SK-N-SH (cell line): ENCODE data around the gene LCN2.

Experiments
- YY1 ChIP-seq: IDR thresholded peaks from 2 replicates; pipeline ENCODE4 v1.4.0; 2012; ENCODE audit warnings: low read depth, mild to moderate bottlenecking
- TF ChIP-seq, protein P1 (sequence below): IDR thresholded peaks from 2 replicates; pipeline ENCODE4 v1.4.0; 2012; ENCODE audit warnings: low read depth
- TF ChIP-seq, protein P2 (sequence below): IDR thresholded peaks from 2 replicates; pipeline ENCODE4 v1.6.1; 2012; ENCODE audit warnings: mild to moderate bottlenecking, low read depth, low read length, moderate library complexity
- TF ChIP-seq, protein P3 (sequence below): fragments of 200-600 bp; sonication (generic); IDR thresholded peaks from 2 replicates; pipeline ENCODE4 v1.6.1; 2017; ENCODE audit warnings: antibody characterized with exemption, mild to moderate bottlenecking, moderate library complexity
- TF ChIP-seq, protein P4 (sequence below): IDR thresholded peaks from 2 replicates; pipeline ENCODE4 v1.4.0; 2012; ENCODE audit warnings: low read depth, borderline replicate concordance

DNA sequence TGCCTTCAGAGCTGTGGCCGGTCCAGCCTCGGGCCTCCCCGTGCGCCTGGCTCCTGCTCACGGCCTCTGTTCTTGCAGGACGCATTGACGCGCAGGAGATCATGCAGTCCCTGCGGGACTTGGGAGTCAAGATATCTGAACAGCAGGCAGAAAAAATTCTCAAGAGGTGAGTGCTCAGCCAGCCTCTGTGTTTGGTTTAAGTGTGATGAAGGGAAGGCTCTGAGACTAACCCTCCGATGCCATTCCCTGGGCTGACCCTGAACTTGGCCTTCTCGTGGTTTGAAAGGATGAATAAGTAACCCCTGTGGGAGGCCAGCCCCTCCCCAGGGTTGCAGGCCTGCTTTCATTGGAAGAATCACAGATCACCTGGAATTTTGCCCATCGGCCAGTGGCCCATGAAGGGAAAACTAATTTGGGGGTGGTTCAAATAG, 48.0 kb upstream of the LCN2 start:
- TF ChIP-seq, protein P1, sequence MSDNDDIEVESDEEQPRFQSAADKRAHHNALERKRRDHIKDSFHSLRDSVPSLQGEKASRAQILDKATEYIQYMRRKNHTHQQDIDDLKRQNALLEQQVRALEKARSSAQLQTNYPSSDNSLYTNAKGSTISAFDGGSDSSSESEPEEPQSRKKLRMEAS = no peak
- TF ChIP-seq, protein P2, sequence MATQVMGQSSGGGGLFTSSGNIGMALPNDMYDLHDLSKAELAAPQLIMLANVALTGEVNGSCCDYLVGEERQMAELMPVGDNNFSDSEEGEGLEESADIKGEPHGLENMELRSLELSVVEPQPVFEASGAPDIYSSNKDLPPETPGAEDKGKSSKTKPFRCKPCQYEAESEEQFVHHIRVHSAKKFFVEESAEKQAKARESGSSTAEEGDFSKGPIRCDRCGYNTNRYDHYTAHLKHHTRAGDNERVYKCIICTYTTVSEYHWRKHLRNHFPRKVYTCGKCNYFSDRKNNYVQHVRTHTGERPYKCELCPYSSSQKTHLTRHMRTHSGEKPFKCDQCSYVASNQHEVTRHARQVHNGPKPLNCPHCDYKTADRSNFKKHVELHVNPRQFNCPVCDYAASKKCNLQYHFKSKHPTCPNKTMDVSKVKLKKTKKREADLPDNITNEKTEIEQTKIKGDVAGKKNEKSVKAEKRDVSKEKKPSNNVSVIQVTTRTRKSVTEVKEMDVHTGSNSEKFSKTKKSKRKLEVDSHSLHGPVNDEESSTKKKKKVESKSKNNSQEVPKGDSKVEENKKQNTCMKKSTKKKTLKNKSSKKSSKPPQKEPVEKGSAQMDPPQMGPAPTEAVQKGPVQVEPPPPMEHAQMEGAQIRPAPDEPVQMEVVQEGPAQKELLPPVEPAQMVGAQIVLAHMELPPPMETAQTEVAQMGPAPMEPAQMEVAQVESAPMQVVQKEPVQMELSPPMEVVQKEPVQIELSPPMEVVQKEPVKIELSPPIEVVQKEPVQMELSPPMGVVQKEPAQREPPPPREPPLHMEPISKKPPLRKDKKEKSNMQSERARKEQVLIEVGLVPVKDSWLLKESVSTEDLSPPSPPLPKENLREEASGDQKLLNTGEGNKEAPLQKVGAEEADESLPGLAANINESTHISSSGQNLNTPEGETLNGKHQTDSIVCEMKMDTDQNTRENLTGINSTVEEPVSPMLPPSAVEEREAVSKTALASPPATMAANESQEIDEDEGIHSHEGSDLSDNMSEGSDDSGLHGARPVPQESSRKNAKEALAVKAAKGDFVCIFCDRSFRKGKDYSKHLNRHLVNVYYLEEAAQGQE = no peak
- no peak for TF ChIP-seq YY1
- TF ChIP-seq, protein P3, sequence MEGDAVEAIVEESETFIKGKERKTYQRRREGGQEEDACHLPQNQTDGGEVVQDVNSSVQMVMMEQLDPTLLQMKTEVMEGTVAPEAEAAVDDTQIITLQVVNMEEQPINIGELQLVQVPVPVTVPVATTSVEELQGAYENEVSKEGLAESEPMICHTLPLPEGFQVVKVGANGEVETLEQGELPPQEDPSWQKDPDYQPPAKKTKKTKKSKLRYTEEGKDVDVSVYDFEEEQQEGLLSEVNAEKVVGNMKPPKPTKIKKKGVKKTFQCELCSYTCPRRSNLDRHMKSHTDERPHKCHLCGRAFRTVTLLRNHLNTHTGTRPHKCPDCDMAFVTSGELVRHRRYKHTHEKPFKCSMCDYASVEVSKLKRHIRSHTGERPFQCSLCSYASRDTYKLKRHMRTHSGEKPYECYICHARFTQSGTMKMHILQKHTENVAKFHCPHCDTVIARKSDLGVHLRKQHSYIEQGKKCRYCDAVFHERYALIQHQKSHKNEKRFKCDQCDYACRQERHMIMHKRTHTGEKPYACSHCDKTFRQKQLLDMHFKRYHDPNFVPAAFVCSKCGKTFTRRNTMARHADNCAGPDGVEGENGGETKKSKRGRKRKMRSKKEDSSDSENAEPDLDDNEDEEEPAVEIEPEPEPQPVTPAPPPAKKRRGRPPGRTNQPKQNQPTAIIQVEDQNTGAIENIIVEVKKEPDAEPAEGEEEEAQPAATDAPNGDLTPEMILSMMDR = no peak
- TF ChIP-seq, protein P4, sequence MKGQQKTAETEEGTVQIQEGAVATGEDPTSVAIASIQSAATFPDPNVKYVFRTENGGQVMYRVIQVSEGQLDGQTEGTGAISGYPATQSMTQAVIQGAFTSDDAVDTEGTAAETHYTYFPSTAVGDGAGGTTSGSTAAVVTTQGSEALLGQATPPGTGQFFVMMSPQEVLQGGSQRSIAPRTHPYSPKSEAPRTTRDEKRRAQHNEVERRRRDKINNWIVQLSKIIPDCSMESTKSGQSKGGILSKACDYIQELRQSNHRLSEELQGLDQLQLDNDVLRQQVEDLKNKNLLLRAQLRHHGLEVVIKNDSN = no peak
